ENCODE data around the gene C6orf47.
"Not testable (repeated sequence)": the region's sequence is repeated elsewhere in the genome, so short reads cannot be mapped to it uniquely, and the experiment has no call there.

C6orf47 gene, protein sequence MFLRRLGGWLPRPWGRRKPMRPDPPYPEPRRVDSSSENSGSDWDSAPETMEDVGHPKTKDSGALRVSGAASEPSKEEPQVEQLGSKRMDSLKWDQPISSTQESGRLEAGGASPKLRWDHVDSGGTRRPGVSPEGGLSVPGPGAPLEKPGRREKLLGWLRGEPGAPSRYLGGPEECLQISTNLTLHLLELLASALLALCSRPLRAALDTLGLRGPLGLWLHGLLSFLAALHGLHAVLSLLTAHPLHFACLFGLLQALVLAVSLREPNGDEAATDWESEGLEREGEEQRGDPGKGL

DNA sequence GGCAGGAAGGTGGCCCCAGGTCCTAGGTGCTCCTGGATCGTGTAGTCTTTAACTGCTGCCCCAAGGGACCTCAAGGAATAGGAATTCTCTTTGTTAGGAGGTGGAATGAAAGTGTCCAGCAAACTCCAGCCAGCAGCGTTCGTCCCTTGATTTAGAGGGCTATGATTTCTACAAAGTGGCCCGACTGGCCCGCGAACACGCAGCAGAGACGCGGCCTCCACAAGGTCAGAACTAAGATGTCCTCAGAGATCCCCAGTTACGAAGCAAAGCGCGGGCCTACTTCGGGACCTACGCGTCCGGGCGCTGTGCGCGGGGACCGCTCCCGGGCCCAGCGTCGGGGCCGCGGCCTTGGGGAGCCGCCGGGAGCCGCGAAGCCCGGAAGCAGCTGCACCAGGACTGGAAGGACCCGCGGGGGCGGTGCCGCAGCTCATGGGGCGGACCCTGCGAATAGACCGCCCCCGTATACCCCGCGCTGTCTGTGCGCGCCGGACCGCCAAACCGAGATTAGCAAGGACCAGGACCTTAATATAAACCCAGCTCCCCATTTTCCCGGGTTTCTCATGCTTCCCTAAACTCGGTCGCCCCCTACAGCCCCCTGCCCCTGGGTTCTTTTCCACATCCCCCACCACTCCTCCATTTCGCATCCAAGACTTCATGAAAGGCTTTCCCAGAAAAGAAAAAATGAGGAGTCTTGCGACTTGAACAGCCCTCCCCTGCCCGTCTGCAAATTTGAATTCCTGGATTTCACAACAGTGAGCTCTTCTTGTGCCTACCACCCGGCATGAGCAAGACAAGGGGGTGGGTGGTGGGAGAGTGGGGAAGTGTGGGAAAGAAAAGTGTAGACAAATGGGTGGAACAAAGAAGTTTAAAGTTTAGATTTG, at the start of gene C6orf47:
Gene C6orf47 (minus strand): TSS at position 398 of the 881 bp plus-strand sequence. CDS start 831 bp downstream, outside the sequence.
- H3K4me3 ChIP-seq (ENCODE audit: low read length): peak within 1 kb of the TSS; percentile 76
- TF ChIP-seq ZNF274 (IDR thresholded peaks at IDR 0.05; ENCODE audit: low read depth, low read length): no peak

DNA sequence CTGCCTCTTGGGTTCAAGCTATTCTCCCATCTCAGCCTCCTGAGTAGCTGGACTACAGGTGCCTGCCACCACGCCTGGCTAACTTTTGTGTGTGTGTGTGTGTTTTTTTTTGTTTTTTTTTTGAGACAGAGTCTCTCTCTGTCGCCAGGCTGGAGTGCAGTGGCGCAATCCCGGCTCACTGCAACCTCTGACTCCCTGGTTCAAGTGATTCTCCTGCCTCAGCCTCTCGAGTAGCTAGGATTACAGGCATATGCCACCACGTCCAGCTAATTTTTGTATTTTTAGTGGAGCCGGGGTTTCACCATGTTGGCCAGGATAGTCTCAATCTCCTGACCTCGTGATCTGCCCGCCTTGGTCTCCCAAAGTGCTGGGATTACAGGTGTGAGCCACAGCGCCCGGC, 48.6 kb upstream of the C6orf47 start:
- not testable (repeated sequence) for H3K4me3 ChIP-seq (ENCODE audit: low read length)

DNA sequence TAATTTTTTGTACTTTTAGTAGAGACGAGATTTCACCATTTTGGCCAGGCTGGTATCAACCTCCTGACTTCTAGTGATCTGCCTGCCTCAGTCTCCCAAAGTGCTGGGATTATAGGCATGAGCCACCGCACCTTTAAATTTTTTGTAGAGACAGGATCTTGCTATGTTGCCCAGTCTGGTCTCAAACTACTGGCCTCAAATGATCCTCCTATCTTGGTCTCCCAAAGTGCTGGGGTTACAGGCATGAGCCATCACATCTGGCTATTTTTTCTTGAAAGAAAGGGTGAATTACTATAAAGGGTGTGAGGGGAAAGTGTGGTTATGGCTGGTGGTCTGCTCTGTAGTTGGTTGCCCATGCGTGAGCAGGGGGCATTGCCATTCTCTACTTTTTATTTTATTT, 47.6 kb upstream of the C6orf47 start:
- no peak overlapping the region for H3K4me3 ChIP-seq (ENCODE audit: low read length)
- no peak for TF ChIP-seq ZNF274 (IDR thresholded peaks at IDR 0.05; ENCODE audit: low read depth, low read length)

DNA sequence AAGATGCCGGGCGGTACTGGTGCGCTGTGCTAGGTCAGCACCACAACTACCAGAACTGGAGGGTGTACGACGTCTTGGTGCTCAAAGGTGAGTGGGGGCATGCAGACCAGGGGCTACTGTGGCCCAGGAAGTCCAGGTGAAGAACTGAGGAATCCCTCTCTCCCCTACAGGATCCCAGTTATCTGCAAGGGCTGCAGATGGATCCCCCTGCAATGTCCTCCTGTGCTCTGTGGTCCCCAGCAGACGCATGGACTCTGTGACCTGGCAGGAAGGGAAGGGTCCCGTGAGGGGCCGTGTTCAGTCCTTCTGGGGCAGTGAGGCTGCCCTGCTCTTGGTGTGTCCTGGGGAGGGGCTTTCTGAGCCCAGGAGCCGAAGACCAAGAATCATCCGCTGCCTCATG, 47.1 kb upstream of the C6orf47 start:
- H3K4me3 ChIP-seq (ENCODE audit: low read length): no peak overlapping the region
- TF ChIP-seq ZNF274 (IDR thresholded peaks at IDR 0.05; ENCODE audit: low read depth, low read length): no peak

DNA sequence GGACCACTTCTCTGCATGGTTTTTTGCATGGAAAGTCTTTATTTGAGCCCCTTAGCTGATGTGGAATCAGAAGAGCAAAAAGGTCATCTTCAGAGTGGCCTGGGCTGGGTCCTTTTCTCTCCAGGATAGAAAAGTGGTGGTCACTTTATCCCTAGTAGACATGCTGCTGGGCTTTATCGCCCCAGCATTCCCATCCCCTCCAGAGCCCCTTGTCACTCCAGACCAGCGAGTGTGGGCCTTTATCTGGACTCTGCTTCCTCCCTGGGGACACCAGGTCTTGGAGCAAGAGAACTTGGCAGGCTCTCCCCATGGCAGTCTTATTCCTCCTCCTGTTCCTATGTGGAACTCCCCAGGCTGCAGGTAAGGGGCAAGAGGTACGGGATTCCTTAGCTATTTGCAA, 46.0 kb upstream of the C6orf47 start, which contains the start of gene LY6G6F:
Gene LY6G6F (plus strand): TSS at position 268 of the 400 bp plus-strand sequence. CDS start 41 bp downstream, at position 309.
- TF ChIP-seq ZNF274 (IDR thresholded peaks at IDR 0.05; ENCODE audit: low read depth, low read length): no peak
- H3K4me3 ChIP-seq (ENCODE audit: low read length): no peak within 1 kb of the TSS

DNA sequence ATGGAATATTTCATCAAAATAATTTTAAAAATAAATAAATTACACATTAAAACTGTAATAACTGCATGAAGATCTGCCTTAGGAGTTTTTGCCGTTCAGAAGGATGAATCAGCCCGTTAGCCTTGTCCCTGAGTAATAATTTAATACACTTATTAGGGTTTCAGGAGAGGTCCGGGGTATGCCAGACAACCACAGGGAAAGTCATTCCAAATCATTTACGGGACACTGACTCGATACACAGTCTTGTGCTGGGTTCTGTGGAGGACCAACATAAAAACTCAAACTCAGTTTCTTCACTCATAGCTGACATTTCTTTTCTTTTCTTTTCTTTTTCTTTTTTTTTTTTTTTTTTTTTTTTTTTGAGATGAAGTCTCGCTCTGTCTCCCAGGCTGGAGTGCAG, 45.4 kb upstream of the C6orf47 start:
- no peak overlapping the region for H3K4me3 ChIP-seq (ENCODE audit: low read length)
- no peak for TF ChIP-seq ZNF274 (IDR thresholded peaks at IDR 0.05; ENCODE audit: low read depth, low read length)

DNA sequence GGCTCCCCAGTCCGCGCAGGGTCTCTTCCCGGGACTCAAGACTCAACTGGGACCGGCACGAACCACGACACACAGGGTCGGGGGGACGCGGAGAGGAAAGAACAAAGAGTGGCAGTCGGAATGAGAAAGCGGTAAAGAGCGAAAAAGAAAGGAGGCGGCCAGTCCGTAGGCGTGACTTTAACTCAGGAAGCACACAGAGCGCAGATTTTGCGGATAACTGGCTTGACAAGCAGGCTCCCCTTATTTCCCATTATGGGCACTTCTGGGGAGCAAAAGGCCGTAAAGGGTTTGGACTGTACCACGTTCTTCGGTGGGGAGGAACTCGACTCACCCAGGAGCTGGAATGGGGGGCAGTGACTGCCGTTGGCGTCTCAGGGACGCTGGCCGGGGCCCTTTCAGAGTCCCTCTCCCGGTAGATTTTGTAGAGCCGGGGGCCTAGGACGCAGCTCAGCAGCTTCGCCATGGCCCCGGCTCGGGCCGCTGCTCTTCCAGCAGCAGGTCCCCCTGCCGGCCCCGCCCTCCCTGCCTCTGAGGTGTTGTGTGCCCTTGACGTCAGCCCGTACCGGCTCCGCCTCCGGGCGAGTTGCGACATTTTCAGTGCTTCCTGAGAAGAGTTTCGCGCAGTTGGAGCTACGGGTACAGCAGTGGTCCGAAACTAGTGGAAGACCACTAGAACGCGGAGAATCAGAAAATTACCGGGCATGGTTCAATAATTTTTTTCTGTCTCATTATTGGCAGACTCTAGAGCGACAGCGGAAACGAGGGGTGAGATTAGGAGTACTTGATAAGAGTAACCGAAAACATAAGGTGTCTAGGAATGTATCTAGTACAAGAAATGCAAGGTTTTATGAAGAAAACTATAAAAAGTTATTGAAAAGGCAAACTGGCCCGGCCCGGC, 42.5 kb upstream of the C6orf47 start, which contains the start of gene ABHD16A:
Gene ABHD16A (minus strand): TSS at position 506 of the 898 bp plus-strand sequence. CDS start 43 bp downstream, at position 463.
- TF ChIP-seq ZNF274 (IDR thresholded peaks at IDR 0.05; ENCODE audit: low read depth, low read length): no peak

DNA sequence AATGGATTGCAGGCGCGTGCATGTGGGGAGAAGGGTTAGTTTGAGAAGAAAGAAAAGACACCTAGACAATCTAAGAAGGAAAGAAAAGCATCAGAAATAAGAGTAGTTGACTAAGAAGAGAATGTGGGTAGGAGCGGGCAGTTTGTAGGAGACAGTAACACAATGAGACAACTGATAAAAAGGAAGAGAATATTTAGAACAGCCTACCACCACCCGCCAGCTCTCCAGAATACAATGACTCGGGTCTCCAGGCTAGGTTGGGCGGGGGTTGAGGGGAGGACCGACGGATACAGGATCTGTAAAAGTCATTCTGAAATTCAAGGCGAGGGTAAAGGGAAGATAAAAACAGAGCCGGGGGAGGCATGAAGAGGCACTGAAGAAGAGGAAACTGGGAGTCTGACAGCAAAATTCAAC, 41.8 kb upstream of the C6orf47 start:
- peak overlapping the region; percentile 94 for H3K4me3 ChIP-seq (ENCODE audit: low read length)
- TF ChIP-seq ZNF274 (IDR thresholded peaks at IDR 0.05; ENCODE audit: low read depth, low read length): no peak

More for the DNA sequence above, 42.5 kb upstream of the C6orf47 start, which contains the start of gene ABHD16A:
- H3K4me3 ChIP-seq (ENCODE audit: low read length): peak within 1 kb of the TSS; percentile 94

DNA sequence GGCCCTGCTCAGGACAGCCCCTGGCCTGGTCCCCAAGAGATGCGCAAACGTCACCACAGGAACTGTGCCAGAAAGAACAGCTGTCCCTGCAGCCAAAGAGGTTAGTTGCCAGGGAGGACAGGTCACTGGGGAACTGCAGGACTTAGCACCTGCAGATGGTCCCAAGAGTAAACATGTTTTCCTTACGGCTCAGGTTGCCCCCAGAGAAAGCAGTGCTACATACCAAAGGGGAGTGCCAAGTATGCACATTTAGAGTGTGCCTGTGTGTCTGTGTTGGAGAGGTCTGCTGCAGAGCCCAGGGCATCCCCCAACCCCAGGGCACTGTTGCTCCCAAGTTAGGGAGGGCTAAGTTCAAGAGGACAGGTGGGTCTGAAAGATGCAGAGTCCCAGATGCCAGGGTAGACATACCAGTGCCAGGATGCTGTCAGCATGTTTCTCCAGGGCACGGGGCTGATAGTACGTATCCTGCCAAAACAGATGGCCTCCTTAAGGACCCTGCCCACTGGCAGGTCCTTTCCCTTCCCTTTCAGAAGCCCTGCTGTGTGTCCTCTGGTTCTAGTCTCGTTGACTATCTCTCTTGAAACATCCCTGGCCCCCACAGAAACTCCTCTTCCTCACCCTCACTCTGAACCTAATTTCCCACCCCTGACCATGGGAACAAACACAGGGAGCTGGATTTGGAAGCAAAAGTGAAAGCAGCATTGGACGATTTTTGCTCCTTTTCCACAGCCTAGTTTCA, 41.3 kb upstream of the C6orf47 start:
- no peak for TF ChIP-seq ZNF274 (IDR thresholded peaks at IDR 0.05; ENCODE audit: low read depth, low read length)
- peak overlapping the region; percentile 94 for H3K4me3 ChIP-seq (ENCODE audit: low read length)

DNA sequence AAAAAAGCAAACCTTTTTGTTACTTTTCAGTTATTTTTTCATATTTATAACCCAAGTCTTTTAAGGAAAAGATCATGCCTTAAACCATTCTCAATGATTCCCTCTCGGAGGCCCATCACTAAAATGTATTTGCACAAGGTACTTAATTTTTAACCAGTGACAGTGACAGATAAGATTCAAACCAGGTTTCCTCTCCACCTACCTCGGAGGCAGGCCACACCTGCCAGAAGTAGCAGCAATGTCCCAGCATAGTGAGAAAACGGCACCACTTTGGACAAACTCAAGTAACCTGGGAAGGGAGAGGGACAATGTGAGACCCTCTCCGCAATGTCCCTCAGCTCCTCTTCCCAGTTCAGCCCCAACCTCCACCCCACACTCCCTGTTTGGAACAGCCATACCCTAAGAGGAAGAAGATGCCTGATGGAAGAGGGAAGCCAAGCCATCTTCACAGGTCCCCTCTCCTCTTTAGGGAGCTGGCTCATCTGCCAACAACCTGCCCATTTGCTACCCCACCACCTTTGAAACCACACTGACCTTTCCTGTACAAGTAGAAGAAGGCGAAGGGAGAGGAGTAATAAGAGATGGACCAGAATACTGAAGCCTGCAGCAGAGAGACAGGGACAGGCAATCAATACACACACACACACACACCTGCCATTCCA, 40.3 kb upstream of the C6orf47 start:
- H3K4me3 ChIP-seq (ENCODE audit: low read length): no peak overlapping the region
- TF ChIP-seq ZNF274 (IDR thresholded peaks at IDR 0.05; ENCODE audit: low read depth, low read length): no peak

DNA sequence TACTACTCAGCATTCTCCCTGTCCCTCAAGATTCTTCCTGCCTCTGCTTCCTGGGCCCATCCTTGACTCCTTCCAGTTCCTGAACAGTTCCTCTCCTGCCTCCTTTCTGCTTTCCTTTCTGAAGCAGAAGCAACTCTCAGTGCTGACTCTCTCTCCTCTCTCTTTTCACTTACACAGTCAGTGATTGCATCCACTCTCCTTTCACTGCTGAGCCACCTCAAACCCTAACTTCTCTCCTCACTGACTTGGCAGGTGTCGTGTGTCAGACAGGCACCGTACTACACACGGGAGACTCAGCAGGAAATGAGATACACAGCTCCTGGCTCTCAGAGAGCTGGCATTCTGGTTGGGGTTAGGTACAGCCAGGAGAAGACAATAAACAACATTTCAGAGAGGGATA, 37.0 kb upstream of the C6orf47 start:
- TF ChIP-seq ZNF274 (IDR thresholded peaks at IDR 0.05; ENCODE audit: low read depth, low read length): no peak
- H3K4me3 ChIP-seq (ENCODE audit: low read length): no peak overlapping the region

DNA sequence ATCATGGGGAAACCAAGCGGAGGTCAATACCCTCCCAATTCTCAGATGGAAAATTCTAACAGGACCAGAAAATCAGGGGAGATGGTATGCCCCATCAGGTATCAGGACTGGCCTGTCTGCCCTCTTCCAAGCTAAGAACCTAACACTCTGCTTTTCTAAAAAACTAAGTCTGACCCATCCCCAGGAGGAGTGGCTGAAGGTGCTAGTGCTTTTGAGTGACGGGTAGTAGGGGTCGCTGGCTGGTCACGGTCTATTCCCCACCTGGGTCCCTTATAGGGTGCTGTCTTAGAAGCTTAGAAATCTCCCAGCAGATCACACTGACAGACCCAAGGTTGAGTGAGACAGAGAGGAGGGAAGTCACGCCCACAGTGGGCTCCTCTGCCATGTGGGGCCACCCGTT, 33.0 kb upstream of the C6orf47 start:
- TF ChIP-seq ZNF274 (IDR thresholded peaks at IDR 0.05; ENCODE audit: low read depth, low read length): no peak
- no peak overlapping the region for H3K4me3 ChIP-seq (ENCODE audit: low read length)

DNA sequence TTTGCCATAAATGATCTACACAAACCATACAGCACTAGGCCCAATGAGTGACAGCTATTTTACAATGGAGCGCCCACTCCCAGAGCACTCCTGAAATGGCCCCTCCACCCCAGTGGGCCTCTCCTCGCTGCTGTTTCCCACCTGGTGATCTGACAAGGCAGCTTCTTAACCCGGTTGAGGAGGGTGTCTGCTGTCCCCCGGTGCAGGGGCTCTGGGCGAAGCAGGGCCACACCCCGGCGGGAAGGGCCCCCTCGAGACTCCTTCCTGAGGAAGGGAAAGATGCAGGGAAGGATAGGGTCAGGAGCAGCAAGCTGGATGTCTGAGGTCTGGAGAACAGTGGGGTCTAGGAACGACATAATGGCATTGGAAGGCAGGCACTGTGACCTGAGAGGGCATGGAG, 32.3 kb upstream of the C6orf47 start:
- TF ChIP-seq ZNF274 (IDR thresholded peaks at IDR 0.05; ENCODE audit: low read depth, low read length): no peak
- no peak overlapping the region for H3K4me3 ChIP-seq (ENCODE audit: low read length)

All from GM08714 (cell line).